NK-92 treated with Interleukin-12 subunit alpha and Interleukin-12 subunit beta, amount 100 ng/mL, for 24 hours (cell line): ENCODE measurements around the gene SMIM13.
A peak's percentile ranks its signal among the peaks of the same experiment; 100 is the strongest.

Source experiments
- DNase-seq: peaks from one replicate; lab custom pipeline; 2025; lab: John Stamatoyannopoulos, UW

SMIM13 gene

GRCh38 chr6:11093626-11094410, at the start of gene SMIM13:
Gene SMIM13 (plus strand): TSS chr6:11093834. CDS start chr6:11094314, 480 bp downstream.
- DNase-seq: peak; percentile 96

- DNase-seq: no peak
Measured at GRCh38 chr6:11043961-11044711, 49.5 kb upstream of the SMIM13 start, which contains the start of gene ELOVL2. Gene ELOVL2 (minus strand): TSS chr6:11044305. CDS start chr6:11044230, 75 bp downstream.

GRCh38 chr6:11044712-11045167, 48.9 kb upstream of the SMIM13 start:
- DNase-seq: no peak

- DNase-seq: no peak
Measured at GRCh38 chr6:11050731-11051130, 42.9 kb upstream of the SMIM13 start.

GRCh38 chr6:11053307-11053706, 40.3 kb upstream of the SMIM13 start:
- no peak for DNase-seq

GRCh38 chr6:11054722-11055121, 38.9 kb upstream of the SMIM13 start:
- DNase-seq: no peak

GRCh38 chr6:11055127-11055627, 38.5 kb upstream of the SMIM13 start:
- DNase-seq: no peak

GRCh38 chr6:11056871-11057270, 36.8 kb upstream of the SMIM13 start:
- DNase-seq: no peak

GRCh38 chr6:11058406-11058805, 35.2 kb upstream of the SMIM13 start:
- DNase-seq: no peak

GRCh38 chr6:11062083-11062482, 31.6 kb upstream of the SMIM13 start:
- no peak for DNase-seq

- DNase-seq: no peak
Measured at GRCh38 chr6:11062715-11063114, 30.9 kb upstream of the SMIM13 start.

- DNase-seq: no peak
Measured at GRCh38 chr6:11064836-11065235, 28.8 kb upstream of the SMIM13 start.

GRCh38 chr6:11065436-11066202, 28.0 kb upstream of the SMIM13 start:
- DNase-seq: no peak

- no peak for DNase-seq
Measured at GRCh38 chr6:11066505-11067347, 26.9 kb upstream of the SMIM13 start.

- DNase-seq: no peak
Measured at GRCh38 chr6:11067348-11067747, 26.3 kb upstream of the SMIM13 start.

GRCh38 chr6:11069760-11070159, 23.9 kb upstream of the SMIM13 start:
- no peak for DNase-seq

- DNase-seq: no peak
Measured at GRCh38 chr6:11072101-11072500, 21.5 kb upstream of the SMIM13 start.

GRCh38 chr6:11076540-11076939, 17.1 kb upstream of the SMIM13 start:
- DNase-seq: no peak

- no peak for DNase-seq
Measured at GRCh38 chr6:11078266-11078665, 15.4 kb upstream of the SMIM13 start.

GRCh38 chr6:11080296-11080695, 13.3 kb upstream of the SMIM13 start:
- no peak for DNase-seq

- DNase-seq: no peak
Measured at GRCh38 chr6:11083491-11083890, 10.1 kb upstream of the SMIM13 start.
